ENCODE measurements around the gene PPARGC1A.

- TF ChIP-seq EZH2 (IDR thresholded peaks at IDR 0.05; ENCODE audit: insufficient read depth, low read length), result no peak
- TF ChIP-seq CTCF (IDR thresholded peaks at IDR 0.05; ENCODE audit: insufficient read depth, low read depth, low read length), result no peak
Observed at GRCh38 chr4:23861897-23862296, 27.9 kb downstream of the PPARGC1A start.
